B cell (primary cell): ENCODE results near the gene POSTN. TPM values are rescaled to one million over a fixed set of nuclear protein-coding genes. Genes with fewer than 3 reads are reported as not detected.

Experiments
- ATAC-seq: fragments of 200-7000 bp; cut with Tn5 transposase; one replicate; pipeline ENCODE4 v1.10.0; 2021; ENCODE audit warnings: low read depth, mild to moderate bottlenecking, moderate number of reproducible peaks, moderate library complexity
- CTCF ChIA-PET: fragments of 350-600 bp; sonication (Branson Sonifier 250); formaldehyde crosslinking; loops from one replicate; lab custom pipeline; 2021; ENCODE audit warnings: antibody characterized with exemption, inconsistent platforms; lab: Charles Lee
- POLR2A ChIA-PET: fragments of 350-600 bp; sonication (Branson Sonifier 250); formaldehyde crosslinking; loops from one replicate; lab custom pipeline; 2021; ENCODE audit warnings: antibody characterized with exemption; lab: Charles Lee
- DNase-seq: peaks from one replicate; pipeline ENCODE4 v3.0.0; 2013
- H2AFZ ChIP-seq: 2 replicates; pipeline ENCODE4 v1.6.1; 2012; ENCODE audit warnings: mild to moderate bottlenecking, low read depth, low read length; ENCODE audit not compliant: insufficient read depth, poor library complexity, severe bottlenecking
- H3K27ac ChIP-seq, 2 donors: 1 replicate in 1 of 2; 2 replicates in 1 of 2; pipeline ENCODE4 v1.5.1; 2012 to 2013; ENCODE audit warnings: low read length in 2 of 2, mild to moderate bottlenecking in 2 of 2, moderate library complexity in 1 of 2
- H3K27me3 ChIP-seq, 4 experiments: fragments of 200-600 bp in 1 of 4; sonication (generic) in 1 of 4; replicated peaks in 1 of 4; 1 replicate in 2 of 4; 2 replicates in 2 of 4; pipeline versions ENCODE4 v1.6.1 to v1.7.0; 2013 to 2016; ENCODE audit warnings: low read length in 3 of 4, mild to moderate bottlenecking in 2 of 4, mixed read lengths in 1 of 4, moderate library complexity in 1 of 4; ENCODE audit not compliant: insufficient read depth in 4 of 4, control insufficient read depth in 3 of 4; ENCODE audit errors: control extremely low read depth in 1 of 4
- H3K36me3 ChIP-seq, 2 experiments: replicated peaks in 1 of 2; 1 replicate in 1 of 2; 2 replicates in 1 of 2; pipeline versions ENCODE4 v1.6.1 to v1.7.1; 2013; ENCODE audit warnings: low read length in 1 of 2; ENCODE audit not compliant: insufficient read depth in 2 of 2, control insufficient read depth in 1 of 2; ENCODE audit errors: control extremely low read depth in 1 of 2, extremely low read depth in 1 of 2
- H3K4me1 ChIP-seq, 2 donors: fragments of 200-600 bp in 1 of 2; sonication (generic) in 1 of 2; 1 replicate in 1 of 2; 2 replicates in 1 of 2; pipeline versions ENCODE4 v1.5.1 to v1.6.1; 2013 to 2017; ENCODE audit warnings: low read length in 2 of 2; ENCODE audit not compliant: control insufficient read depth in 2 of 2, insufficient read depth in 2 of 2
- H3K4me2 ChIP-seq: replicated peaks from 2 replicates; pipeline ENCODE3; 2012; ENCODE audit warnings: mild to moderate bottlenecking, low read depth, low read length; ENCODE audit not compliant: poor library complexity, severe bottlenecking
- H3K4me3 ChIP-seq, 5 experiments: fragments of 200-600 bp in 1 of 5; sonication (generic) in 1 of 5; 1 replicate in 3 of 5; 2 replicates in 2 of 5; pipeline versions ENCODE4 v1.5.1 to v1.7.0; 2011 to 2016; ENCODE audit warnings: low read length in 4 of 5, mild to moderate bottlenecking in 4 of 5, low read depth in 2 of 5, control low read depth in 1 of 5, moderate library complexity in 1 of 5; ENCODE audit not compliant: insufficient read depth in 1 of 5; ENCODE audit errors: control extremely low read depth in 1 of 5, extremely low read depth in 1 of 5
- H3K79me2 ChIP-seq: fragments of 200-600 bp; sonication (generic); one replicate; pipeline ENCODE4 v1.6.0; 2016; ENCODE audit warnings: low read length; ENCODE audit not compliant: control insufficient read depth, insufficient read depth
- H3K9ac ChIP-seq: fragments of 200-600 bp; sonication (generic); 2 replicates; pipeline ENCODE4 v1.6.1; 2017; ENCODE audit warnings: mild to moderate bottlenecking, low read length, moderate library complexity
- H3K9me3 ChIP-seq, 3 donors: one replicate each; pipeline versions ENCODE4 v1.6.1 to v1.7.1; 2013; ENCODE audit warnings: low read length in 2 of 3; ENCODE audit not compliant: control insufficient read depth in 2 of 3, insufficient read depth in 1 of 3; ENCODE audit errors: control extremely low read depth in 1 of 3
- H4K20me1 ChIP-seq: 2 replicates; pipeline ENCODE4 v1.6.0; 2012; ENCODE audit warnings: mild to moderate bottlenecking, low read length; ENCODE audit not compliant: insufficient read depth, control insufficient read depth, poor library complexity, severe bottlenecking
- H3K27ac Mint-ChIP-seq: one replicate; pipeline ENCODE4 v1.8.0; 2021; ENCODE audit warnings: mixed read lengths
- H3K27me3 Mint-ChIP-seq: one replicate; pipeline ENCODE4 v1.8.0; 2021; ENCODE audit warnings: mixed read lengths
- H3K4me1 Mint-ChIP-seq: one replicate; pipeline ENCODE4 v1.8.0; 2021; ENCODE audit warnings: mixed read lengths
- H3K4me3 Mint-ChIP-seq: one replicate; pipeline ENCODE4 v1.8.0; 2021; ENCODE audit warnings: mixed read lengths
- H3K9me3 Mint-ChIP-seq: one replicate; pipeline ENCODE4 v1.8.0; 2022; ENCODE audit warnings: mixed read lengths; ENCODE audit not compliant: insufficient read depth
- CTCF ChIP-seq: fragments of 200-600 bp; IDR thresholded peaks from one replicate; pipeline ENCODE4 v1.8.0; 2022; ENCODE audit warnings: antibody characterized with exemption, mild to moderate bottlenecking
- EZH2 ChIP-seq: IDR thresholded peaks from 2 replicates; pipeline ENCODE4 v1.6.1; 2012; ENCODE audit warnings: borderline replicate concordance, low read depth, mild to moderate bottlenecking, moderate library complexity, low read length; ENCODE audit not compliant: insufficient read depth, poor library complexity, severe bottlenecking
- WGBS: methylation state at CpG from one replicate; pipeline ENCODE4 v1.1.5; 2013; ENCODE audit warnings: missing lambda C conversion rate; ENCODE audit not compliant: insufficient coverage; 5-methylcytosine and 5-hydroxymethylcytosine counted together
- intact Hi-C: fragments of 100-400 bp; cut with micrococcal nuclease; formaldehyde crosslinking; loops from one replicate; pipeline ENCODE4 v1.10.0; 2022
- polyA plus RNA-seq: library from polyadenylated mRNA; depleted of rRNA; stranded (reverse); fragments of >200 nt; gene quantifications from 2 replicates; pipeline ENCODE4 v1.2.3, GENCODE V29; 2012
- total RNA-seq, 2 donors: library from RNA; stranded (reverse); fragments of 120-200 nt in 1 of 2; gene quantifications; 1 replicate in 1 of 2; 2 replicates in 1 of 2; pipeline versions ENCODE4 v1.2.3 to v1.2.4, GENCODE V29; 2013 to 2022

POSTN gene
- total and polyA plus RNA-seq, 2 donors (not counting 1 experiment from before 2014, with no cell fraction given): not detected

DNA sequence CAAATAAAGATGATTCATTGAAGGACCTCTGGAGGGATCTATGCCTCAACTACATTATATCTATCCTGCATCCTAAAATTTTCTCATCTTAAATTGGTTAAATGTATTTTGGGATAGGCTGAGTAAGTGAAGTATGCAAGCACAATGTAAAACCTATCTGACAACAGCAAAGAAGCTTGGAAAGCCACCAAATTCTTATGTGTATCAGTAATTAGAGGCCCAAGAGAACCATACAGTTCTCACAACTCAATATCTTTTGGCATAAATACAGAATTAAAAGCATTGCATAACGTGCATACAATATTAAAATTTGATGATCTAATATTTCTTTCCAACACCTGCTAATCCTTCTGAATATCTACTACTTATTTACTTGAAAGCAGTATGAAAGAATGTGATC, 13.0 kb downstream of the POSTN start:
- Histone ChIP-seq H3K9me3 (no peaks in the 10 kb centered on the region), H3K79me2 (no peaks in the 10 kb centered on the region), H2AFZ (no peak overlapping the region), H3K27me3 (no peaks in the 10 kb centered on the region), H3K4me1 (no peaks in the 10 kb centered on the region), H3K4me2 (no peak overlapping the region), H3K36me3 (no peaks in the 10 kb centered on the region), H3K27ac (no peak overlapping the region), H3K9ac (no peak overlapping the region), H4K20me1 (no peaks in the 10 kb centered on the region), H3K4me3 (no peak overlapping the region)
- DNase-seq: no peak
- no peak overlapping the region for H3K4me3 Mint-ChIP-seq
- CTCF ChIA-PET: no interaction called here
- no peaks in the 10 kb centered on the region for H3K4me1 Mint-ChIP-seq
- no peak for TF ChIP-seq CTCF
- no peak for TF ChIP-seq EZH2
- peaks cover under 1% of the 10 kb centered on the region for H3K9me3 Mint-ChIP-seq
- H3K27me3 Mint-ChIP-seq: no peaks in the 10 kb centered on the region
- intact Hi-C loops: no loop called here
- no peak overlapping the region for H3K27ac Mint-ChIP-seq
- WGBS: no CpG with 5 or more reads among the region's 1 CpG
- POLR2A ChIA-PET: no interaction called here
- ATAC-seq: no peak

DNA sequence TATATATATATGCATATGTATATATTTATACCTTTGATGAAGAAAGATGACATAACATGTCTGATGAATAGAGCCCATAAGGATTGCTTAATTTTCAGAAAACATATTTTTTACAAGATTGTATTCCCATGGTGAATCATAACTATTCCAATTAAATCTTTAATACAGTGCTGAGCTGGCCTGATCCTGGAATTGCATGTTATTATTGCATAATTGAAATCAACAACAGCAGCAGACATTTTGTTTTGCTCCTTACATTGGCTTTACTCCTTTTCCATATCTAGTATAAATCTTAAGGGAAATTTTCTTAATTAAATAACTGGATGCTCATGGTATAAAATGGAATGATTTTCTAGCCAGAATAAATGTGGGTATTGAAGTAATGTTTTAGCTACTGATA, 22.0 kb downstream of the POSTN start:
- Mint-ChIP-seq H3K4me3 (no peak overlapping the region), H3K9me3 (peaks cover 2% of the 10 kb centered on the region), H3K27ac (no peak overlapping the region), H3K27me3 (no peaks in the 10 kb centered on the region), H3K4me1 (no peaks in the 10 kb centered on the region)
- ATAC-seq: no peak
- H3K4me3 ChIP-seq: no peak overlapping the region
- no peak for DNase-seq
- H3K36me3 ChIP-seq: no peaks in the 10 kb centered on the region
- TF ChIP-seq CTCF (no peak), EZH2 (no peak)
- intact Hi-C loops: no loop called here
- no peaks in the 10 kb centered on the region for H3K4me1 ChIP-seq
- no peaks in the 10 kb centered on the region for H4K20me1 ChIP-seq
- H3K27ac ChIP-seq: no peak overlapping the region
- H3K4me2 ChIP-seq: no peak overlapping the region
- CTCF ChIA-PET: no interaction called here
- POLR2A ChIA-PET: no interaction called here
- no peaks in the 10 kb centered on the region for H3K79me2 ChIP-seq
- no peaks in the 10 kb centered on the region for H3K9me3 ChIP-seq
- no peak overlapping the region for H2AFZ ChIP-seq
- H3K27me3 ChIP-seq: no peaks in the 10 kb centered on the region
- H3K9ac ChIP-seq: no peak overlapping the region
